NCI-H1930 (cell line): ENCODE results near the gene PNPLA2.

Experiments
- DNase-seq, 2 experiments: peaks; one replicate each; lab custom pipeline; 2025; lab: John Stamatoyannopoulos, UW

Gene PNPLA2

DNA sequence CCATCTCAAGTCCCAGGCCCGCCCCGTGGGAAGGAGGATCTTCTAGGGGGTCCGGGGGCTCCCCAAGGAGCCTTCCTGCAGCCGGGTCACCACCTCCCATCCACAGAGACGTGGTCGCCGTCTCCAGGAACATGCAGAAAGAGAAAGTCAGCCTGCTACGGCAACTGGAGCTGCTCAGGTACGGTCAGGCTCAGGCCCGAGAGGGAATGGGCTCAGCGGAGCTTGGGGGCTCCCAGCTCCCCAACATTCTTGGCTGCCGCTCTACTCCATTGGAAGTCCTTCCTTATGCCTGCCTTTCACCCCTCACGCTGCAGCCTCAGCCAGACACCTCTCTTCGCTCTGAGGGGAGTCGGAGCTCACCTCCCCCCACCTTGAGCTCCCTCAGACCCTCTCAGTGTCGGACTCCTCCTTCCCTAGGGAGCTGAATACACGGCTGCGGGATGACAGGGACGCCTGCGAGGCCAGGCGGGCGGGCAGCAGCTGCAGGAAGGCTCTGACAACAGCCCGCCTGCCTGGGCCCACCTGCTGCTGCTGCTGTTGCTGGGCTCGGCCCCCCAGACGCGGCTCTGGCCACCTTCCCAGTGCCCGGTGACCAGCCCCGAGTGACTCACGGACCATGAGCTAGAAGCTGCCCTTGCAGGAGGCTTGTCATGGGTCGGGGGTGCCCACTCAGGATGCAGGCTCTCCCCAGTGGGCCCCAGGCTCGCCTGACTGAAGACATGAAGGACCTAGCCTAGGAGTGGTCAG lies 12.6 kb downstream of the PNPLA2 start:
- DNase-seq, result no peak

DNA sequence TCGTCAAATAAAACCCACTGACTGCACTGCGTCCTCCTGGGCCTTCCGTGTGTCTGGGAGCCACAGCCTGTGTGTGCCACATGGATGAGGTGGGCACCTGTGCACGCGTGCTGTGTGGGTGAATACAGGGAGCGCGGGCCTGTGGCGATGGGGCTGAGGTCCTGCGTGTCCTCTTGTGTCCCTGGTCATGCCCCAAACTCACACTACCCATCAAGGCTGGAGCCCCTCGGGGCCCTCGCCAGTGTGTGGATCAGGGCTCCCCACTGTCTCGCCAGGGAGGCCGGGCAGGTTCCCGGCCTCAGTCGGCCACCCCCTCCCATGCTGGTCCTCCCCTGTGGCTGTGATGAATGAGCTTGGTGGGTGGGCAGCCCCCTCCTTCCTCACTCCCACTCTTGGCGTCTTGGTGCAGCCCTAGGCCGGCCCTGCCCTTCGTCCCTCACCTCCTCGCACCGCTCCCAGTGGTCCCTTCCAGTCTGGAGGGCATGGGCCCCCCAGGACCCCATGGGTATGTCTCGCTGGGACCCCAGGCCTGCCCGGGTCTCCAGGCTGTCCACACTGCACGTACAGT lies 13.3 kb downstream of the PNPLA2 start:
- no peak for DNase-seq

DNA sequence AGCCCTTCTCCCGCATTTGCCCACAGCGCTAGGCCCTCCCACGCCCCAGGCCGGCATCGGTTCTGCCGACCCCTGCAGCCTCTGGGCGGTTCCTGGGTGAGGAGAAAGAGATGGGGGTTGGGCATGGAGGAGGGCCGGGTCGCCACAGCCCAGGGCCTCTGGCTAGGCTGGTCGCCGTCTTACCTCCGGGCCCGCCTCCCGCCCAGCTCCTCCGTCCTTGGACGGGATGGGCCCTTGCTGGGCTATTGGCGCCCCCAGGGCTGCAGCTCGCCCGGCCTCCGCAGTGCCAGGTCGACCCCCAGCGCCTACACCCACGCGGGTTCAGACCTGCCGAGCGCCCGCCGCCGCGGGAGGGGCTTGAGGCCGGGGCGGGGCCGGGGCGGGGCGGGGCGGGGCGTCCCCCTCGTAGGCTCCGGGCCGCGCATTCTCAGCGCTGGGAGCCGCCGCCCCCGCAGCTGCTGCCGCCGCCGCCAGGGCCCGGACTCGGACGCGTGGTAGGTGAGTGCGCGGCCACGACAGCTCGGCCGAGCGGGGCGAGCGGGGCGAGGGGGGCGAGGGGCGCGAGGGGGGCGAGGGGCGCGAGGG lies 13.9 kb downstream of the PNPLA2 start, which contains the start of gene CD151:
Gene CD151 (plus strand): TSS at position 424 of the 585 bp plus-strand sequence. CDS start 3,118 bp downstream, outside the sequence.
- DNase-seq, result peak; percentile 57 to 66

DNA sequence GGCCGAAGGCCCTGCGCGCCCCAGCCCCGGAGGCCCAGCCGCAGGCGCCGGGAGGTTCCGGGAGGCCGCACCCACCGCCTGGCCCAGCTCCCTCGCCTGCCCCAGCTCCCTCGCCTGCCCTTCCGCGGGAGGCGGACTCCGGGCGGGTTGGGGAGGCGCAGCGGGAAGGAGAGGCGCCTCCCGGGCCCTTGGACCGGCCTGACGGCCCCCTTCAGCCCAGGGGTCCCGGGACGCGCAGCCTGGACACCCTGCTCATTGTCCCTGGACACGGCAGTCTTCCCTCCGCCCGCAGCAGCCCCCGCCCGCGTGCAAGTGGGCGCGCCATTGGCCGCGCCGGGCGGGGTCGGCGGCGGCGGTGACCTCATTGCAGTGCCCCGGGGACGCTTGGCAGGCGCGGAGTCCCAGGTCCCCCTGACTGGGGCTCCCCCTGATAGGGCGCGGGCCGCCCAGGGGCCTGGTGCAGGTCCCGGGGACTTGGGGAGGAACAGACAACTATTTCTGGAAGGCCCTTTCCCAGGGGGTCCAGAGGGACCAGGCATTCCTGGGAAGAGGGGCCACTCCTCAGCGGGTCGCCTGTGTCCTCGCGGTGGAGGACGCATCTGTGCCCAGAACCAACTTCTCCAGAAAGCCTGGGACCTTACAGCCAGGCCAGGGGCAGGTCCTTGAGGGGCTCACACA lies 14.5 kb downstream of the PNPLA2 start:
- no peak for DNase-seq

DNA sequence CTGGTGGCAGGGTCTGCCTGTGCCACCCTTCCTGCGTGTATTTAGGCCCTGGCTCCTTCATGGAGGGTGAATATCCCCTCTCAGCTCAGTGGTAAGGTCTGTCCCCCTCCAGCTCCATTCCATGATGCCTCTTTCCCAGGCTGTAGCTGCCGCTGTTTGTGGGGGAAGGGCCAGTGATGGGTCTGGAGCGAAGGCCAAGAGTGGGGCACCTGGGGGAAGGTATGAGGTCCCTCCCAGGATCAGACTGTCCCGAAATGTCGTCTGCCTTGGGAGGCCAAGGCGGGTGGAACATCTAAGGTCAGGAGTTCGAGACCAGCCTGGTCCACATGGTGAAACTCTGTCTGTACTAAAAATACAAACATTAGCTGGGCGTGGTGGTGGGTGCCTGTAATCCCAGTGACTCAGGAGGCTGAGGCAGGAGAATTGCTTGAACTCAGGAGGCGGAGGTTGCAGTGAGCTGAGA lies 15.2 kb downstream of the PNPLA2 start:
- no peak for DNase-seq

DNA sequence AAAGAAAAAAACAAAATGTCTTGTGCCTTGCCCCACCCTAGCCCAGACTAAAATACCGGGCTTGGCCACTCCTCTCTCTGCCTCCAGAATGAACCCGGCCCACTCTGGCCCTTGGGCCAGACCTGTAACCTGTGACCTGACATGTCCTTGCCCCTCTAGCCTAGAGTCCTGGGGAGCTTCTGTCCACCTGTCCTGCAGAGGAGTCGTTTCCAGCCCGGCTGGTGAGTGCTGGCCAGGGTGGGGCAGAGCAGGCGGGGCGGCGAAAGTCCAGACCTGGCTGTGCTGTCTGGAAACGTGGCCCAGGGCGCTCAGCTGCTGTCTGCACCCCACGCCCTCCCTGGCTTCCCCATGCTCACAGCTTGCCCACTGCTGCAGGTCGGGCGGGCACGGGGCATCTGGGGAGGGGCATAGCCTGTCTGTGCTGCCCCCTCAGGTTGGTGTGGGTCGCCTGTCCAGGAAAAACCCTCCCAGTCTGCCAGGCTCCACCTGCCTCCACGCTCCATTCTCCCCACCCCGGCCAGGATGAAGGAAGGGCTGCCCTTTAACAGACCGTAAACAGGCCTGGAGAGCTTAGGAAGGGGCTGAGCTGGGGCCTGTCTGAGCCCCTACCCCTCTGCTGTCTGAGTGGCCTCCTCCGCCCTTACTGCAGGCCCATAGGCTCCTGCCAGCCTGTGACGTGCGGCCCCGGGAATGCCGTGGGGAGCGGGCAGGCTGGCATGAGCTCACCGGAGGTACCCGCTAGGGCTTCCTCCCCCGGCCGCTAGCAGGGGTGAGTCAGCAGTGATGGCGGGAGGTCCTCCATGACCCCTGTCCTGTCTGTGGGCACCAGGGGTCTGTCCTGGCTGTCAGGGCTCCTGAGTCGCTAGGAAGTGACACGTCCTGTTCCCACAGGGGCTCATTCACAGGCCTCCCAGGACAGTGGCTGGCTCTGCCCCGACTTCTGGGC lies 15.9 kb downstream of the PNPLA2 start:
- no peak for DNase-seq

DNA sequence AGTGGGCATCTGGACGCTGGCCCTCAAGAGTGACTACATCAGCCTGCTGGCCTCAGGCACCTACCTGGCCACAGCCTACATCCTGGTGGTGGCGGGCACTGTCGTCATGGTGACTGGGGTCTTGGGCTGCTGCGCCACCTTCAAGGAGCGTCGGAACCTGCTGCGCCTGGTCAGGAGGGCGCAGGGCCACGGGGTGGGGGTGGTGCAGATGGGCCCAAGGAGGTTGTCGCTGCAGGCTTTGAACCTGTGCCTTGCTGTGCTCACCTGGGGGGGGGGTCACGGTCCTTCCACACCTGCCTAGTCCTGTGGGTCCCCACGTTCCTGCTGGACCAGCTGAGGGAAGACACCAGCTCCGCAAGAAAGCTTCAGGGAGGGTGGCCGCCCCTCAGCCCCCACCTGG lies 17.6 kb downstream of the PNPLA2 start:
- no peak for DNase-seq

DNA sequence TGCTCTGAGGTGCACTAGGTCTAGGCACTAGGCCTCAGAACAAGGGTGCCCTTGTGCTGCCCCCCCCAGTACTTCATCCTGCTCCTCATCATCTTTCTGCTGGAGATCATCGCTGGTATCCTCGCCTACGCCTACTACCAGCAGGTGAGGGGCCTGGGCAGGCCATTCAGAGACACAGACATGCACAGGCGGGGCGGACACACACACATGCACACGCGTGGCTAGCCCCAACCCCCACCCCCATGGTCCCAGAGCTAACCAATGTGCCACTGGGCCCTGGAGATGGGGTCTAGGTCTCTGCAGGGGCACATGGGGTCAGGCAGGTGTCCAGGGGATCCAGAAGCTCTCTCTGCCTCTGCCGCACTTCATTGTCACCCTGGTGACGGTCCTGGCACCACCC lies 18.0 kb downstream of the PNPLA2 start:
- DNase-seq, result no peak

DNA sequence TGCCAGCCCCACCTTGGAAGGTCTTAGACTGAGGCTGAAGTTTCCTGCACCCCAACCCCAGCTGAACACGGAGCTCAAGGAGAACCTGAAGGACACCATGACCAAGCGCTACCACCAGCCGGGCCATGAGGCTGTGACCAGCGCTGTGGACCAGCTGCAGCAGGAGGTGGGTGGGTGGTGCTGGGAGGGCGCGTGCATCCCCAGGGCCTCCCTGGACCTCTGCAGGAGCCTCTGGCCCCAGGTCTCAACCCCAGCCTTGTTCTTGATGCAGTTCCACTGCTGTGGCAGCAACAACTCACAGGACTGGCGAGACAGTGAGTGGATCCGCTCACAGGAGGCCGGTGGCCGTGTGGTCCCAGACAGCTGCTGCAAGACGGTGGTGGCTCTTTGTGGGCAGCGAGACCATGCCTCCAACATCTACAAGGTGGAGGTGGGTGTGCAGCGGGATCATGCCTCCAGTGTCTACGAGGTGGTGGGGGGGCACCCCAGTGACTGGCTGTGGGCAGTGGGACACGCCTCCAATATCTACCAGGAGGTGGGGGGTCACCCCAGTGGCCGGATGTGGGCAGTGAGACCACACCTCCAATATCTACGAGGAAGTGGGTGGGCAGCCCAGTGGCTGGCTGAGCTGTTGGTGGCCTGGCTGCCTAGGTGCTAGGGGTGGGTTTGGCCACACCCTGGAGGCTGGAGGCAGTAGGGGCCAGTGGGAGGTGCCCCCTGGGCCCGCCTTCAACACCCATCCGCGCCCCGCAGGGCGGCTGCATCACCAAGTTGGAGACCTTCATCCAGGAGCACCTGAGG lies 18.7 kb downstream of the PNPLA2 start:
- no peak for DNase-seq

DNA sequence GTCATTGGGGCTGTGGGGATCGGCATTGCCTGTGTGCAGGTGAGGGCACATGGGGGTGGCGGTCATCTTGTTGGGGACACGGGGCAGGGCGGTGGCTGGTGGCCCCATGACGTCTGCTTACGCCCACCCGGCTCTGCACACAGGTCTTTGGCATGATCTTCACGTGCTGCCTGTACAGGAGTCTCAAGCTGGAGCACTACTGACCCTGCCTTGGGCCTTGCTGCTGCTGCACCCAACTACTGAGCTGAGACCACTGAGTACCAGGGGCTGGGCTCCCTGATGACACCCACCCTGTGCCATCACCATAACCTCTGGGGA lies 19.2 kb downstream of the PNPLA2 start:
- no peak for DNase-seq

DNA sequence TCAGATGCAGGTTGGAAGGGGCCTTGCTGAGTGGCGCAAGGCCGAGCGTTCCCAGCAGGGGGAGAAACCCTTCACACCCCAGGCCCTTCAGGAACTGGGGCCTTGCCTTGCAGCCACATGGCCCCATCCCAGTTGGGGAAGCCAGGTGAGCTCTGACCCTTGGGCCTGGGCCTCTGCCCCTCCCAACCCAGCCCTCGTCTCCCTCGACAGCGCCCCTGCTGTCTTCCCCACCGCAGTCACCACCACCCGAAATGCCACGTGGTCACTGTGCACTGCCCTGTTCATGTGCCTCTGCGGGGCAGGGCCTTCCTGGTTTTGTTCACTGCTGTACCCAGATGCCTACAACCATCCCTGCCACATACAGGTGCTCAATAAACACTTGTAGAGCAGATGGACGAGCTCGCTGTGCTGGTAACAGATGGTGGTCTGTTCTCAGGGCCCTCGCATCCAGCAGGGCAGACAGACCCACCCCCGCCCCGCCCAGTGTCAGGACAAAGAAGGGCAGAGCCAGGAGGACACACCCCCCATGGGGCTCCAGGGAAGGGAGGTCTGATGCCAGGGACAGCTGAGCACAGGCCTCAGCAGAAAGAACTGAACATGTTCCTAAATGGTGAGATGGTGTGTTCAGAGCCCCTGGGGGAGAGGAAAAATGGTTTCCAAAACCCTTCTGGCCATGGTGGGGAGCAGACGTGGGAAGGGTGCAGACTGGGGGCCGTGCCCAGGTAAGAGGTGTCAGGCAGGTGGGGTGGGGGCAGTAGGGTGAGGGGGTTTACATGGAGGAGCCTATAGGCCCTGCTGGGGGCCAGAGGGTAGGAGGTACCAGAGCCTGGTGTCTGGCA lies 19.9 kb downstream of the PNPLA2 start:
- DNase-seq, result no peak

DNA sequence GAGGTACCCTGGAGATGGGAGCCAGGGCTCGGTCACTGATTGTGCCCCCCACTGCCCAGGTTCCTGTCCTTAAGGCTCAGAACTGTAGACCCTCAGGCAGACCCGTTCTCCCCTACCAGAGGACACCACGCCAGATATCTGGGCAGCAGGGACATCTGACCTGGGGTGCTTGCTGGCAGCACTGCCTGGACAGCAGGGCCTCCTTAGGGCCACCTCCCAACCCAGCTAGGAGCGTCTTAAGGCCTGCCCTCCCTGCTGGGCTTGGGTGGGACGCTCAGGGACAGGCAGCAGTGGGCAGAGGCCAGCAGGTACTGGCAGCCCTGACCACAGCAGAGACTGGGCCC lies 20.5 kb downstream of the PNPLA2 start:
- no peak for DNase-seq

DNA sequence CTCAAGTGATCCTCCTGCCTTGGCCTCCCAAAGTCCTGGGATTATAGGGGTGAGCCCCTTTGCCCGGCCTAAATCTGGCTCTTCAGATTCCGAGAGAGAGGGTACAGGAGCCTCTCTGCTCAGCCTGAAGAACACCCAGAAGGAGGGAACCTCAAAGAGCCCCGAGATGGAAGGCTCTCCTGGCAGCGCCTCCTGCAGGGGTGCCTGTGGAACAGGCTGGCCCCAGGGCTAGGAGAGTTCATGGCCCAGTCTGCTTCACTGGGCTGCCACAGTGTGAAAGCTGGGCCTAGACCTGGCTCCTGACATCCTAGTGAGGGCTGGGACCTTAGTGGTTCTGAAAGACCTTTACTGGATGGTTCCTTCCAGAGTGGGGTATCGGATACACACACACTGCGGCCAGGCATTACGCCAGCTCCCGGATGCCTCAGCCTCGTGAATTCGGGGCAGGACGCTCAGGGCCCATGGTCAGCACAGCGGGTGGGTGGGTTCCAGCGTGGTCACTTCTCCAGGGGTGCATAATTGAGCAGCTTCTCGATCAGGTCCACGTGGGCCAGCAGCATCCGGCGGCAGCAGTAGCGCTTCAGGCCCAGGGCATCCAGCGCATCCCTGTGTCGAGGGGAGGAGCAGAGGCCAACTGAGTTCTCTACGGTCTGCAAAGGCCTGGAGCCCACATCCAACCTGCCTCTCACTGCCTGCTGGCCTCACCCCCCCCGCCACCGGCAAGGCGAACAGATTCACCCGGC lies 21.3 kb downstream of the PNPLA2 start:
- no peak for DNase-seq

DNA sequence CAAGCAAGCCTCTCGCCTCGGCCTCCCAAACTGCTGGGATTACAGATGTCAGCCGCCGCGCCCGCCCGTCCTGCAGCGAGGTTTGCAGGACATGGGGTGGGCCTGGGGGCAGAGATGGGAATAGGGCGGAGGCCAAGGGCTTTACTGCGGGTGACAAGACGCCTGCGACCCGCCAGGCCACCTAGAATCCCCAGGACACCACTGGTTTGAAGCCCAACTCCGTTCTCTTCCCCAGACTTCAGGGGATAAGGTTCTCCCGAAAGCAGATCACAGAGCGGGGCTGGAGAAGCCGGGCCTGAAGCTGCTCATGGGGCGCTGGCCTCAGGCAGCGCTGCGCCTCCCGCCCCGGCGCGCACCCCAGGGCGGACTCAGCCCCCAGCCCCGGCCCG lies 23.3 kb downstream of the PNPLA2 start:
- no peak for DNase-seq

DNA sequence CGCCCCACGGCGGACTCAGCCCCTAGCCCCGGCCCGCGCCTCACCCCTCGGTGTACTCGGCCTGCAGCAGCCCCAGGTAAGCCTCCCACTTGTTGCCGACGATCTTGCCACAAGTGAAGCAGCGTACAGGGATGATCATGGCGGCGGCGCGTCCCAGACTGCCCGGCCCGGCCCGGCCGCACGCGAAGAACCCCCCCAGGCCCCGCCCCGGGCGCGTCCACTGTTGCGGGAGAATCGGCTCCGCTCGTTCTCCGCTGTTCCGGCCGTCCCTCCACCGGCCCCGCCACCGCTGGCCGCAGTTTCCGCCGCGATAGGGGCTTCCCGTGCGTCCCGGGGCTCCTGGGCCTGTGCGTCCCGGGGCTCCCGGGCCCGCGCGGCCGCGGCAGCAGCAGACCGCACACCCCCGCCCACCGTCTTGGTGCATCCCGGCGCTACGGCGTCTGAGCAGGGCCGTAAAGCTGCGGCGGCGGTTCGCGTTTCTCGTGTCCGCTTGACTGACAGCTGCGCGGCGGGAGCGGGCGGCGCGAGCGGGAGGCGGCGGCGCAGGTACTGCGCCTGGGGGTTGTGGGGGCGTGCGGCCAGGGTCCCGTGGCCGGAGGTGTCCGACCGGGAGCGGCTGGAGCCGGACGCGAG lies 23.8 kb downstream of the PNPLA2 start, which contains the start of the genes POLR2L and TSPAN4:
Gene POLR2L (minus strand): TSS at position 160 of the 633 bp plus-strand sequence. CDS start 21 bp downstream, at position 139.
Gene TSPAN4 (plus strand): TSS at position 483 of the 633 bp plus-strand sequence. CDS start 7,453 bp downstream, outside the sequence.
- peak; percentile 77 to 93 for DNase-seq

DNA sequence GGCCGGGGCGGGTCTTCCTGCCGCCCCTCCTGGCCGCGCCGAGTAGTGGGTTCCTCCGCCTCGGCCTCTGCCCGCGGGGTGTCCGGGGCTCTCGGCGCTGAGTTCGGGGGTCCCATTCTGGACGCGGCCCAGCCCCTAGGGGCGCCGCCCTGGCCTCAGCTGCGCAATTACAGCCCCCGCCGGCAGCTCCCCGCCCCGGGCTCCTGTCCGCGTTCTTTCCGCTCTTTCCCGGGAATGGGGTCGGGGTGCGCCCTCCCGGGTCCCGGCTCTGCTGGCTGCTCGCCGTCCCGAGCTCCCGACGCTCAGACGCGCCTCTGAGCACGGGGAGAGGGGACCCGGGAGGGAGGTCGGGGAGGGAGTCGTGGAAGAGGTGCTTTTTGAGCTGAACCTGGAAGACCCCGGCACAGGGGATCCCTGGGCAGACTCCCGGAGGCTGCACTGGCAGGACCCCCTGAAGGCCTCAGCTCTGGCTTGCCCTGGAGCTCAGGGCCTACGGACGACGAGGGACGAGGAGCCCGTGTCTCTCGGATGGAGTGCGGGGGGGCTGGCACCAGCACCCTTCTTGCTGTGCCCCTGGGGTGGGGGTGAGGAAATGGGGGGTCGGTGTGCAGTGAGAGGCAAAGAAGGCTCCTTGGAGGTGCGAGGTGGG lies 24.5 kb downstream of the PNPLA2 start:
- no peak for DNase-seq

DNA sequence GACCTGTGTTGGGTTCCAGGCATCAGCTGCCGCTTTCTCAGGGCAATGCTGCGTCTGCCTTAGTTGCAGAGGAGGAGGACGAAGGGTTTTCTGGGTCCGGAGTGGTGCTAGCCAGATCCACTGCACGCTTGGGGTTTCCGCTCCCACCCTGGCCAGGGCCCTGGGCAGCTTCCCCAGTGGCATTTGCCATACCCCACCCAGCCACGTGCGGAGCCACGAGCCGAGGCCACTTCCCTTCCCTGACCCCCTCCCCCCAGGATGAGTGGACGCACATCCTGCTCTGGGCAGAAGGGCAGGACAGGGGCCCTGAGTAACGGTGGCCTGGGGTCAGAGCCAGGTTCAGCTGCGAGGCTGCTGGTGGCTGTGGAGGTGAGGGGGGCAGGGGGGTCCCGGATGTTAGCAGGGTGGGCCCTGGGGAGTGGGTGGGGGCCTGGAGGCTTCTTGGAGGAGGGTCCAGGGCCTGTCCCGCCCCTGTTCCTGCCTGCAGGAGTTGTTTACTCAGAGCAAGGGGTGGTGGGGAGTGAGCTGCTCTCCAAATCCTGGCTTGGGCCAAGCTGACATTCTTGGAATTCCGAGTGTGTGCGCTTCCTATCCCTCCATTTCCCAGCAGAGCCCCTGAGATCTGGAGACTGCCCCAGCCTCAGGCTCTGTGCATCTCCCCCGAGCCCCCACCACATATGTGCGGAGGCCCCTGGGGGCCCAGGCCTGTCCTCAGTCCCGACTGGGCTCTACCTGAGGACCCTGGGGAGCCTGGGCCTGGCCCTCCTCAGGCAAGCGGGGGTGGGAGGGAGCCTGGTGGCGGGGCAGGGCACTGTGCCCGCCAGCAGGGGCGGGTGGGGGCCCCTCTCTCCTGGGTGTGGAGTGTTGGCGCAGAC lies 25.3 kb downstream of the PNPLA2 start:
- no peak for DNase-seq
